Spinal cord (tissue), 10 donors: Measurements from ENCODE around the gene PLVAP. TPM values are rescaled to one million over a fixed set of nuclear protein-coding genes. Genes with fewer than 3 reads are reported as not detected.
A peak's percentile ranks its signal among the peaks of the same experiment; 100 is the strongest.

Experiments
- DNase-seq, 6 donors: peaks; one replicate each; pipeline versions ENCODE4 v3.0.0 to v3.0.0-alpha.2; 2013 to 2015; ENCODE audit warnings: low spot score in 6 of 6, low read depth in 4 of 6
- H3K27ac ChIP-seq: one replicate; pipeline ENCODE4 v1.5.1; 2013; ENCODE audit warnings: low read depth, low read length, control low read depth
- H3K27me3 ChIP-seq: one replicate; pipeline ENCODE4 v1.6.1; 2013; ENCODE audit warnings: low read length; ENCODE audit not compliant: control insufficient read depth, insufficient read depth
- H3K36me3 ChIP-seq: one replicate; pipeline ENCODE4 v1.6.1; 2013; ENCODE audit warnings: low read length; ENCODE audit not compliant: control insufficient read depth, insufficient read depth
- H3K4me1 ChIP-seq: one replicate; pipeline ENCODE4 v1.6.1; 2013; ENCODE audit warnings: low read length; ENCODE audit not compliant: control insufficient read depth, insufficient read depth
- H3K4me3 ChIP-seq: one replicate; pipeline ENCODE4 v1.5.1; 2013; ENCODE audit warnings: low read depth, low read length, control low read depth
- H3K9me3 ChIP-seq: one replicate; pipeline ENCODE4 v1.6.1; 2013; ENCODE audit warnings: low read length; ENCODE audit not compliant: control insufficient read depth, insufficient read depth
- WGBS: methylation state at CpG from one replicate; pipeline ENCODE4 v1.1.5; 2013; ENCODE audit warnings: missing lambda C conversion rate; ENCODE audit not compliant: insufficient coverage; 5-methylcytosine and 5-hydroxymethylcytosine counted together
- polyA plus RNA-seq, 2 donors: library from polyadenylated mRNA; unstranded; fragments of 120-200 nt; gene quantifications; one replicate each; pipeline ENCODE4 v1.2.1, GENCODE V29; 2013; ENCODE audit not compliant: insufficient read length in 2 of 2
- total RNA-seq, 2 donors: library from RNA; depleted of rRNA in 1 of 2; stranded (reverse); fragments of 120-200 nt in 1 of 2; fragments of >200 nt in 1 of 2; gene quantifications; one replicate each; pipeline versions ENCODE4 v1.2.3 to v1.2.4, GENCODE V29; 2013 to 2014
- donor health status: healthy.

Gene PLVAP
- total and polyA plus RNA-seq, 4 donors = 5.1 to 22.3 (median 9.7) TPM

DNA sequence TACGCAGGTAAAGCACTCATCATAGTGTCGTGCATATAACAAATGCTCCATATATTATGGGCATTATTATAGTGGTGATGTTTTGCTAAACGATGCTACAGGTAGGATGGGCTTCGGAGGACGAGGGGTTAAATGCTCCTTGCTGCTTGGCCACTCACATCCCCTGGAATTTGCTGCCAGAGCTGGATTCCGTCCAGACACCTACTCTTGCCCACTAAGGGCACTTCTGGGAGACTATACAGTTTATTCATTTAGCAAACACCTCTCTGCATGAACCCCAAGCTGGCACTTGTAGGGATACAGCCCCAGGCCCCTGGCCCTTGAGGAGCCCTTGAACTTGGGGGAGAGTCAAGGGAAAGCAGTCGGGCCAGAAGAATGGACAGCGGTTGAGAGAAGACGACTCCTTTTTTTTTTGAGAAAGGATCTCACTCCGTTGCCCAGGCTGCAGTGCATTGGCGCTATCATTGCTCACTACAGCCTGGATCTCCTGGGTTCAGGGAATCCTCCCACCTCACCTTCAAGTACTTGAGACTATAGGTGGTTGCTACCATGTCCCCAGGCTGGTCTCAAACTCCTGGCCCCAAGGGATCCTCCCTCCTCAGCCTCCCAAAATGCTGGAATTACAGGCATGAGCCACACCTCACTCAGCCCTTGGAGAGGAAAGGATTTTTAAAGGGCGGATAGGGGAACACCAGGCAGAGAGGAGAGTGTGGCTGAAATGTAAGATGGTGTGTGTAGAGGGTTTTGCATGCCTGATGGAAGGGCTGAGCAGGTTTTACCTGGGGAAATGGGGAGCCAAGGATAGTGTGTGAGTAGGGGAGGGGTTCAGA is 72.5 kb downstream of the PLVAP start:
- peak overlapping the region; percentile 85 for H3K27ac ChIP-seq
- no peaks in the 10 kb centered on the region for H3K9me3 ChIP-seq
- H3K36me3 ChIP-seq = peaks cover 18% of the 10 kb centered on the region
- H3K4me3 ChIP-seq = peak overlapping the region; percentile 76
- H3K27me3 ChIP-seq = no peaks in the 10 kb centered on the region
- peaks cover 58% of the 10 kb centered on the region for H3K4me1 ChIP-seq
- DNase-seq = peak in 2 of 6 donors; percentile 10 to 57
- WGBS = 53% methylated on average over 8 of the region's 12 CpGs

DNA sequence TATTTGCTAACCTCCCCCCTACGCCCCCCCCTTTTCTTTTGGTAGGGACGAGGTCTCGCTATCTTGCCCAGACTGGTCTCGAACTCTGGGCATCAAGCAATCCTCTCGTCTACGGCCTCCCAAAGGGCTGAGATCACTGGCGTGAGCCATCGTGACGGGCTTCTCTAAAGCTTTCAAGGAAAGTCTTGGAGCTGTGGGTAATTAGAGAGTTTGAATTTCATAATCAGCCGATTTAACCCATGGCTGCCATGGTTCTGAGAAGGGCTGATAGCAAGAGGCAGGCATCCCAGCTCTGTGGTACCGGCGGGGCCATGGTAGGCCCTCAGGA is 73.2 kb downstream of the PLVAP start:
- 75% methylated on average over 4 of the region's 12 CpGs for WGBS
- H3K27ac ChIP-seq = peak overlapping the region; percentile 58
- DNase-seq = peak in 1 of 6 donors; percentile 11

DNA sequence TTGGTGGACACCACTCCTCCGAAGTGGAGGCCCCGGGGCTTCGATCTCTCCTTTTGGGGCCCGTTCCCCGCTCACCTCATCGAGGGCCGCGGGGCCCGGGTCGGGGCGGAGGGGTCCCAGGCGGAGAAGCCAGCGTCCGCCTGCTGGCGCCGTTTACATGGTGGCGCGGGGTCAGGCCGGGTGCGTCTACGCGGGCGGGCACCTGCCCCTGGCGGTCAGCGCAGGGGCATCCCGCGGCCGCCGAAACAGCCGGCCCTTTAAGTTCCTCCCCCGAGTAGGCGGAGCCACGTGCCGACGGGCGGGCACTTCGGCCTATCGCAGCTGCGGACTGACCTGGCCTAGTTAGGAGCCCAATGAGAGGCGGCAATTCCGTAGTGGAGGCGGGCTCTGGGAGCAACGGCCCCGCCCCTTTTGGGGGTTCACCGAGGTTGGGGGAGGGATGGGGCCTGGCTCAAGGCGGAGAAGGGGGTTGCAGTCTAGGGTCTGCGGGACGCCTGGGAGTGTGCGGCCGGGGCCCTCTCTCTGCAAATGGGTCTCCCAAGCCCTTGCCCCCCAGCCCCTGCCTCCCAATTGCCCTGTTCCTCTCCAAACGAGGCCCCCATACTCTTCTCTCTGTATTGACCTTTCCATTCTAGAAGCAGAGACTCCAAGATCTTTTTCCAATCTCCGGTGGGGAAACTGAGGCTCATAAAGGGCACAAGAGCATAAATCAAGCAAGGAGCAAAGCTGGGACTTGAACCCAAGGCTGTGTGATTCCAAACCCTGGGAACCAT is 73.8 kb downstream of the PLVAP start, which contains the start of gene ABHD8:
ABHD8 (minus strand) TSS at position 259 of the 773 bp plus-strand sequence. CDS start 1,809 bp downstream, outside the sequence.
- Histone ChIP-seq H3K36me3 (peaks cover 23% of the 10 kb centered on the region), H3K9me3 (no peaks in the 10 kb centered on the region), H3K4me3 (peak within 1 kb of the TSS; percentile 79), H3K27ac (peak within 1 kb of the TSS; percentile 58), H3K27me3 (no peaks in the 10 kb centered on the region), H3K4me1 (peaks cover 52% of the 10 kb centered on the region)
- 2% methylated on average over 52 of the region's 52 CpGs for WGBS
- peak; percentile 88 to 99 (median 93) for DNase-seq

More for the DNA sequence above, 73.2 kb downstream of the PLVAP start:
- peak overlapping the region; percentile 79 for H3K4me3 ChIP-seq
- no peaks in the 10 kb centered on the region for H3K27me3 ChIP-seq
- H3K36me3 ChIP-seq = peaks cover 21% of the 10 kb centered on the region
- H3K9me3 ChIP-seq = no peaks in the 10 kb centered on the region
- peaks cover 56% of the 10 kb centered on the region for H3K4me1 ChIP-seq

DNA sequence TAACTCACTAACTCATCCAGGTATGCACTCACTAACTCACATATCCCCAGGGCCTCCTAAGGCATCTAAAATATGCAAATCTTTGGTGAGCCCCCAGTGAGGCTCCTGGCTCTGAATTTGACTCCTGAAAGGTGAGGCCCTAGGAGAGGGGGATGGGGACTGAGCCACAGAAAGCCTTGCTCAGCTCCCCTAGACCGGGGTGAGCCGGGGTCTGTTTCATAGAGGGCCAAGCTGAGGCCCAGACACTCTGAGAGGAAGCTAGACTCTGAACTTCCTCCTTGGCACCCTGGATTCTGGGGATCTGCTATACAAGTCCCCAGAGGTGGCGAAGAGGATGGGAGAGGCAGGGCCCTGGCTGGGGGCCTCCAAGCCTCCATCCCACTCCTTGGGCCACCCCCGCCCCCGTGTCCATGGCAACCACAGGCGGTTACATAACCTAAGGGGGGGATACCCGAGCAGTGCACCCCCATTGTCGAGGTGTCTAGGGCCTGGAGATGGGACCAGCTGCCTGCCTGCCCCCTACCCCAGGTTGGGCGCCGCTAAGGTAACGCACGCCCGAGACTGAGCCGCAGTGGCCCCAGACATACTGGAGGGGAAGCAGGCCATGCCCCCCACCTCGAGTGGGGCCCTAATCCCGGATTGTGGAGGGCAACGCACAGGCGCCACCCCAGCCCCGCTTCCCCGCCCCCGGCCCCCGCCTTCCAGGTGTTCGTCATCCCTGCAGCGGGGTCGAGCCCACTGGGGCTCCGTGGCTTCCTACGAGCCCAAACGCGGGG is 74.6 kb downstream of the PLVAP start:
- H3K27ac ChIP-seq = peak overlapping the region; percentile 37
- peak in 1 of 6 donors; percentile 22 for DNase-seq

More for the DNA sequence above, 74.6 kb downstream of the PLVAP start:
- H3K4me1 ChIP-seq = peaks cover 52% of the 10 kb centered on the region
- no peaks in the 10 kb centered on the region for H3K9me3 ChIP-seq
- H3K36me3 ChIP-seq = peaks cover 23% of the 10 kb centered on the region
- peak overlapping the region; percentile 79 for H3K4me3 ChIP-seq
- WGBS = 6% methylated on average over 29 of the region's 29 CpGs
- no peaks in the 10 kb centered on the region for H3K27me3 ChIP-seq

Other genes with a start within 250 kb of the PLVAP start
- gene USE1, start 162.0 kb downstream of the PLVAP start, total RNA-seq = 10 to 100 TPM; 13.3 to 27.1 TPM
- 10 to 100 TPM; 38.7 to 46.8 TPM for gene USE1, start 162.0 kb downstream of the PLVAP start, polyA plus RNA-seq
- 1 to 10 TPM; 3.9 to 9.8 TPM for gene OCEL1, start 151.1 kb downstream of the PLVAP start, total RNA-seq
- gene OCEL1, start 151.1 kb downstream of the PLVAP start, polyA plus RNA-seq = 10 to 100 TPM; 12.1 to 20.9 TPM
- gene NR2F6, start 131.4 kb downstream of the PLVAP start, total RNA-seq = 10 to 100 TPM in 1 of 2 donors, 1 to 10 TPM in 1; 8.9 to 33.6 TPM
- gene NR2F6, start 131.4 kb downstream of the PLVAP start, polyA plus RNA-seq = 10 to 100 TPM; 24.2 to 28.1 TPM
- gene USHBP1, start 112.6 kb downstream of the PLVAP start, total RNA-seq = 1 to 10 TPM; 2.1 to 5.5 TPM
- 1 to 10 TPM; 3.0 to 5.3 TPM for gene USHBP1, start 112.6 kb downstream of the PLVAP start, polyA plus RNA-seq
- gene BABAM1, start 109.9 kb downstream of the PLVAP start, total RNA-seq = 100 to 1,000 TPM in 1 of 2 donors, 10 to 100 TPM in 1; 60.1 to 107 TPM
- gene BABAM1, start 109.9 kb downstream of the PLVAP start, polyA plus RNA-seq = 100 to 1,000 TPM; 125 to 137 TPM
- gene ANKLE1, start 95.4 kb downstream of the PLVAP start, total RNA-seq = under 1 TPM; 0.61 to 0.79 TPM
- gene ANKLE1, start 95.4 kb downstream of the PLVAP start, polyA plus RNA-seq = 1 to 10 TPM; 2.6 to 4.3 TPM
- 10 to 100 TPM; 15.9 to 18.2 TPM for gene ABHD8, start 73.9 kb downstream of the PLVAP start, total RNA-seq
- gene ABHD8, start 73.9 kb downstream of the PLVAP start, polyA plus RNA-seq = 10 to 100 TPM; 34.6 to 35.6 TPM
- gene MRPL34, start 71.5 kb downstream of the PLVAP start, total RNA-seq = 10 to 100 TPM; 20.8 to 54.0 TPM
- 10 to 100 TPM; 80.7 to 81.3 TPM for gene MRPL34, start 71.5 kb downstream of the PLVAP start, polyA plus RNA-seq
- gene DDA1, start 67.8 kb downstream of the PLVAP start, total RNA-seq = 10 to 100 TPM; 23.6 to 32.8 TPM
- gene DDA1, start 67.8 kb downstream of the PLVAP start, polyA plus RNA-seq = 10 to 100 TPM; 80.1 to 84.8 TPM
- 10 to 100 TPM; 12.9 to 19.7 TPM for gene ANO8, start 42.5 kb downstream of the PLVAP start, total RNA-seq
- gene ANO8, start 42.5 kb downstream of the PLVAP start, polyA plus RNA-seq = 10 to 100 TPM; 59.3 to 77.6 TPM
- 10 to 100 TPM; 11.5 to 13.0 TPM for gene GTPBP3, start 39.8 kb downstream of the PLVAP start, total RNA-seq
- gene GTPBP3, start 39.8 kb downstream of the PLVAP start, polyA plus RNA-seq = 10 to 100 TPM; 23.3 to 31.5 TPM
- gene CCDC194, start 16.9 kb upstream of the PLVAP start, total RNA-seq = not detected
- not detected for gene CCDC194, start 16.9 kb upstream of the PLVAP start, polyA plus RNA-seq
- gene BST2, start 28.3 kb upstream of the PLVAP start, total RNA-seq = 10 to 100 TPM; 11.6 to 14.5 TPM
- gene BST2, start 28.3 kb upstream of the PLVAP start, polyA plus RNA-seq = 10 to 100 TPM; 13.0 to 14.4 TPM
- 10 to 100 TPM; 16.0 to 56.7 TPM for gene MVB12A, start 42.7 kb upstream of the PLVAP start, total RNA-seq
- 10 to 100 TPM; 47.2 to 55.5 TPM for gene MVB12A, start 42.7 kb upstream of the PLVAP start, polyA plus RNA-seq
- 1 to 10 TPM; 2.1 to 2.6 TPM for gene TMEM221, start 71.3 kb upstream of the PLVAP start, total RNA-seq
- gene TMEM221, start 71.3 kb upstream of the PLVAP start, polyA plus RNA-seq = 1 to 10 TPM; 2.5 to 4.2 TPM
- gene NXNL1, start 83.6 kb upstream of the PLVAP start, total RNA-seq = not detected
- not detected for gene NXNL1, start 83.6 kb upstream of the PLVAP start, polyA plus RNA-seq
- gene SLC27A1, start 93.2 kb upstream of the PLVAP start, total RNA-seq = 10 to 100 TPM; 15.6 to 24.1 TPM
- 10 to 100 TPM; 32.1 to 47.5 TPM for gene SLC27A1, start 93.2 kb upstream of the PLVAP start, polyA plus RNA-seq
- gene PGLS, start 134.3 kb upstream of the PLVAP start, total RNA-seq = 10 to 100 TPM; 23.9 to 91.9 TPM
- gene PGLS, start 134.3 kb upstream of the PLVAP start, polyA plus RNA-seq = 10 to 100 TPM; 99.4 to 99.8 TPM
- 10 to 100 TPM; 24.3 to 41.0 TPM for gene COLGALT1, start 178.3 kb upstream of the PLVAP start, total RNA-seq
- gene COLGALT1, start 178.3 kb upstream of the PLVAP start, polyA plus RNA-seq = 10 to 100 TPM; 38.6 to 64.5 TPM